Activated T-cell treated with anti-CD3 and anti-CD28 coated beads for 1 hour (primary cell): ENCODE results near the gene YPEL2.
"Not testable (repeated sequence)": the region's sequence is repeated elsewhere in the genome, so short reads cannot be mapped to it uniquely, and the experiment has no call there.

Experiments used
- DNase-seq: peaks from one replicate; pipeline ENCODE4 v3.0.0-alpha.2; 2020; ENCODE audit warnings: low read depth

Gene YPEL2

GRCh38 chr17:59377410-59377809 lies 46.0 kb downstream of the YPEL2 start:
- DNase-seq: no peak

DNA sequence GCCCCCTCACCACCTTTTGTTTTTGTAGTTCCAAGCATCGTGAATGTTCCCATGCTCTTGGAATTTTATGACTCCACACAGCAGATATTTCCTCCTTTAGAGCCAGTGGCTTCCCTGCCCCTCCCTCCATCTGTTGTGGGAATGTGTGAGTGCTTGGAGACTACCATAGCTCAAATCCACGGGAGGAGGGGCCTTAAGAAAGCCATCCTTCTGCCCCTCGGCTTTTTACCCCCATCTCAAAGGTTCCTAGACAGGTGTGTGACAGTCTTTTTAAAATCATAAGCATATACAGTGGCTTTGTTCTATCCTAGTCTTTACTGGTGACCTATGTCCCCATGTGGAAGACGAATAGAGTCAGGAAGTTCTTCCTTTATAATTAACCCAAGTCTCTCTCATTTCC lies 47.2 kb downstream of the YPEL2 start:
- DNase-seq: no peak

DNA sequence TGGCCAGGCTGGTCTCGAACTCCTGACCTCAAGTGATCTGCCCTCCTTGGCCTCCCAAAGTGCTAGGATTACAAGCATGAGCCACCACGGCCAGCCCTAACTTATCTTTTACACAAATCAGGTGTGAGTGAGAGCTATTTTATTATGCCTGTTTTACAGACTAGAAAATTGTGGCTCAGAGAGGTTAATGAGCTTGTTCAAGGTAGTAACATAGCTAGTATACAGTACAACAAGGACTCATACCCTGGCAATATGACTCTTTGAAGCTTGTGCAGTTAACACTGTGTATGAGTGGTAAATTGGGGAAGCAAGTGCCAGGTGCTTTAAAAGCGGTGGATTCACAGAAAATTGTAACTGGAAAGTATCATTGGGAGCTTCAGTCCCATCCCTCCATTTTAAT lies 49.0 kb downstream of the YPEL2 start:
- no peak for DNase-seq

DNA sequence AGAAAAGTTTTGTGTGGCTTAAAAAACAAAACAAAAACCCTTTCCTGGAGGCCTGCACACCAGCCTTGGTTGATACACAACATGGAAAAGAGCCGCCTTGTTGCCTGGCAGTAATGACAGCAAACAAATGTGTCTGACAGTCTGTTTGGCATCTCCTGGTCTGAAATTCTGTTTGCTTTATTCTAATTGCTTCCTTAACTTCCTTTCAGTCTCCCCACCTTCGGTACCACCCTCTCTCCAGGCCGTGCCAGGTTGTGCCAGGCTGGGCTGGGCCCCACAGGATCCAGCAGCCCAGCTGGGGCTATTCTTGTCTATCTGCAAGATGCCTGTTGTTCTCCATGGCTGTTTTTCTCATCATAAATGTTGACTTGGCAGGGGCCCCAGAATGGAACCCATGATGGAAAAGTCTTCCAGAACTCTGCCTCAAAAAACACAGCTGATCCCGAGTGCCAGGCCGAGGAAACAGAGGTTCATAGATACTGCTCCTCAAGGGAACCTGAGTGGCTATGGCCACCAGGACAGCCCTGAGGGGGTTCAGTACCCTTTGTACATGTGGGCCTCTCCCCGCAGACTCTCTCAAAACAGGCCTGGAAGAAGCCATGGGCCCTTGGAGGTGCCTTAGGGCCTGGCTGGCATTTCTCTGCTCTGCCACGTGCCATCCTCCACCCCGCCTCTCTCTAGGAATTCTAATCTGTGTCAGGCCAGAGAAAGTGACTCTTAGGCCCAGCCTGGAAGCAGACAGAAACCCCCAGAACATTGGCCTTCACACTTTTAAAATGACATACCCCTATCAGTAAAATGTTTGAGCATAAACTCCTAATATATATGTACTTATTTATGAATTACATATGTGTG lies 50.5 kb downstream of the YPEL2 start:
- no peak for DNase-seq

GRCh38 chr17:59383893-59384292 lies 52.4 kb downstream of the YPEL2 start:
- no peak for DNase-seq

GRCh38 chr17:59387351-59388068 lies 56.1 kb downstream of the YPEL2 start:
- DNase-seq: no peak

DNA sequence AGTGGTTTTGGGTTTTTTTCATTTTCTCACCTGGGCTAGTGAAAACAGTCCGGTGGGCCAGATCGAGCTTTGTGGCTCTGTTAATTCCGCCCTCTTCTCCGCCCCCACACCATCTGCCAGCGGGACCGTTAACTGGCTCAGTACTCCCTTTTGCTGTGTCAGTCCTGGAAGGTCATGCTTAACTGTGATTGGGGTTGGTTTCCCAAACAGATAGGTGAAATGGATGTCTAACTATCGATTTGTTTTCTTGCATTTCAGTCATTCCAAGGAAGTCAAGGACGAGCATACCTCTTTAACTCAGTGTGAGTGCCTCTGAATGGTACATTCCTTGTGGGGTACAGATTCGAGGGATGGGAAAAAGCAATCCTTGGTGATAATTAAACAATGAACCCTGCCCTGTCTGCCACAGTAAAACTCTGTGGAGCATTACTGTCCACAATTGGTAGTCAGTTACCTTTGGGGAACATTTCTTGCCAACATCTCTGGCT lies 56.7 kb downstream of the YPEL2 start:
- no peak for DNase-seq

DNA sequence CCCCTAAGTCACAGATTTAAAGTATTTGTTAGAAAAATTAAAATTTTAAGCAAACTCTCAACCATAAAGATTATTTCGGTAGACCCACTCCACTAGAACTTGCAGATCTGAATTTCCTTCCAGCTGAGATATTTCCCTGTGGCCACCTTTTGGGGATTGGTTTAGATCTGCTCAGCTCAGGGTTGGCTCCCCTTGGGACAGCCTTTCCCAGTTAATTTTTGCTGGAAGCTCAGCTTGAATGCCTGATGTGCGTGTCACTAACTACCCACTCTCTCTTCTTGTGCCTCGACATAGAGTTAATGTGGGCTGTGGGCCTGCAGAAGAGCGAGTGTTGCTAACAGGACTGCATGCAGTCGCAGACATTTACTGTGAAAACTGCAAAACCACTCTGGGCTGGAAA lies 57.6 kb downstream of the YPEL2 start:
- no peak for DNase-seq

DNA sequence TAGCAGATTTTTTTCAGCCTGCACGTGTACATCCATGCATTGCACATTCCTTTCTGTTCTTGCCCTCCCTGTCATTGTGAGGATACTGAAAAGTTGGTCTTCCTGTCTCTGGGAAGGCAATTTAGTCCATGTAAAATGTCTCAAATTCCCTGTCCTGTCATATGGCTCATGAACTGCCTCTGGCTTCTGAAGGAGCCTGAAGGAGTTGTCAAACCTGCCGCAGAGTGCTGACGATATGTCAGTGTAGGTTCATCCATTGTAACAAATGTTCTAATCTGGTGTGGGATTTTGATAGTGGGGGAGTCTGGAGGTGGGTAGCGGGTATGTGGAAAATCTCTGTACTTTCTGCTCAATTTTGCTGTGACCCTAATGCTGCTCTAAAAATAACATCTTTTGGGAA lies 59.6 kb downstream of the YPEL2 start:
- DNase-seq: no peak

DNA sequence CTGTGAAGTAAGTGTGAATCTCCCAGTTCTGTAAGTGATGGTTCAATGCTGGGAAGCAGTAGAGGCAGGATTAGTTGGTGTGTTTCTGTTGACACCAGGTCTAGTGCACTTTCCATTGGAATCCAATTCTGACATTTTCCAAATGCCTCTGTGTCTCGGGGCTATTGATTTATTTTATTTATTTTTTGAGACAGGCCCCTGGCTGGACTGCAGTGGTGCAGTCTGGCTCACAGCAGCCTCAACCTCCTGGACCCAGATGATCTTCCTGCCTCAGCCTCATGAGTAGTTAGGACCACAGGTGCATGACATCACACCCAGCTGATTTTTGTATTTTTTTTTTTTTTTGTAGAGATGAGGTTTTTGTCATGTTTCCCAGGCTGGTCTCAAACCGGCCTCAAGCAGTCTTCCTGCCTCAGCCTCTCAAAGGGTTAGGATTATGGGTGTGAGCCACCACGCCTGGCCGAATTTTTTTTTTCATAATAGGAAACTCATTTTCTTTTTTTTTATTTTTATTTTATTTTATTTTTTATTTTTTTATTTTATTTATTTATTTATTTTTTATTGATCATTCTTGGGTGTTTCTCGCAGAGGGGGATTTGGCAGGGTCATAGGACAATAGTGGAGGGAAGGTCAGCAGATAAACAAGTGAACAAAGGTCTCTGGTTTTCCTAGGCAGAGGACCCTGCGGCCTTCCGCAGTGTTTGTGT lies 61.7 kb downstream of the YPEL2 start:
- no peak for DNase-seq

GRCh38 chr17:59393742-59394410 lies 62.4 kb downstream of the YPEL2 start:
- not testable (repeated sequence) for DNase-seq

GRCh38 chr17:59396134-59396826 lies 64.8 kb downstream of the YPEL2 start:
- no peak for DNase-seq

- DNase-seq: no peak
Observed at GRCh38 chr17:59397316-59398073, 66.0 kb downstream of the YPEL2 start.

- DNase-seq: no peak
Observed at GRCh38 chr17:59399914-59400313, 68.5 kb downstream of the YPEL2 start.

- DNase-seq: no peak
Observed at GRCh38 chr17:59400858-59401257, 69.4 kb downstream of the YPEL2 start.

- DNase-seq: no peak
Observed at GRCh38 chr17:59401274-59401673, 69.8 kb downstream of the YPEL2 start.

- no peak for DNase-seq
Observed at GRCh38 chr17:59401725-59402124, 70.3 kb downstream of the YPEL2 start.

- DNase-seq: no peak
Observed at GRCh38 chr17:59402760-59403159, 71.3 kb downstream of the YPEL2 start.

- no peak for DNase-seq
Observed at GRCh38 chr17:59404471-59404870, 73.0 kb downstream of the YPEL2 start.

GRCh38 chr17:59405944-59406705 lies 74.7 kb downstream of the YPEL2 start:
- DNase-seq: no peak
